ENCODE results near the gene TMEM169. TPM values are rescaled to one million over a fixed set of nuclear protein-coding genes. Genes with fewer than 3 reads are reported as not detected.

TMEM169 gene
- total and polyA plus RNA-seq, 2 of the 13 experiments (the other 11 are each of a cell fraction or from before 2014, with no cell fraction given) = 1.5 to 4.5 TPM

DNA sequence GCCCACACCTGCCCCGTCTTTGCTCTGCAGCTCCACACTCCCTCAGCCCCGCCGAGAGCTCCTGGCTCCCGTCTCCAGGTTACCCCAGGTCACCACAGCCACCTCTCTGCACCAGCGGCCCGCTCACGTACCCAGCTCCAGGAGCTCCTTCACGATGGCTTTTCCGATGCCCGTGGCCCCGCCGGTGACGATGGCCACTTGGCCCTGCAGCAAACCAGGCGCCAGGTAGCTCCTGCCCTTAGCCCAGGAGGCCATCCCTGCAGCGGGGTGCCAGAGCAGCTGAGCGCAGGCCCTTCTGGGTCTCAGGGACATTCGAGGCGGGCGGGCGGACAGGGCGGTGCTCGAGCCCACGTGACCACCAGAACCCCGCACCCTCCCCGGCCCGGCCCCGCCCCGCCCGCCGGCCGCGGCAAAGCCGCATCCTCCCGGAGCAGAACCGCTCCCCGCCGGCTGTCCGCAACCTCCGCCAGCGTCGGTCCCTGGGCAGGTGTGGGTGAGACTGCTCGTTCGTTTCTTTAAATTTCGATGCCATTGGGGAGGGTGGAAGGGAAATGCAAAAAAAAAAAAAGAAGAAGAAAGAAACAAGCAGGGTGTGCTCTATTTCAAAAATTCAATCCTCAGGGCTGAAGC is at the start of gene TMEM169, which contains the start of gene PECR (continued):
- TF ChIP-seq, protein P1, sequence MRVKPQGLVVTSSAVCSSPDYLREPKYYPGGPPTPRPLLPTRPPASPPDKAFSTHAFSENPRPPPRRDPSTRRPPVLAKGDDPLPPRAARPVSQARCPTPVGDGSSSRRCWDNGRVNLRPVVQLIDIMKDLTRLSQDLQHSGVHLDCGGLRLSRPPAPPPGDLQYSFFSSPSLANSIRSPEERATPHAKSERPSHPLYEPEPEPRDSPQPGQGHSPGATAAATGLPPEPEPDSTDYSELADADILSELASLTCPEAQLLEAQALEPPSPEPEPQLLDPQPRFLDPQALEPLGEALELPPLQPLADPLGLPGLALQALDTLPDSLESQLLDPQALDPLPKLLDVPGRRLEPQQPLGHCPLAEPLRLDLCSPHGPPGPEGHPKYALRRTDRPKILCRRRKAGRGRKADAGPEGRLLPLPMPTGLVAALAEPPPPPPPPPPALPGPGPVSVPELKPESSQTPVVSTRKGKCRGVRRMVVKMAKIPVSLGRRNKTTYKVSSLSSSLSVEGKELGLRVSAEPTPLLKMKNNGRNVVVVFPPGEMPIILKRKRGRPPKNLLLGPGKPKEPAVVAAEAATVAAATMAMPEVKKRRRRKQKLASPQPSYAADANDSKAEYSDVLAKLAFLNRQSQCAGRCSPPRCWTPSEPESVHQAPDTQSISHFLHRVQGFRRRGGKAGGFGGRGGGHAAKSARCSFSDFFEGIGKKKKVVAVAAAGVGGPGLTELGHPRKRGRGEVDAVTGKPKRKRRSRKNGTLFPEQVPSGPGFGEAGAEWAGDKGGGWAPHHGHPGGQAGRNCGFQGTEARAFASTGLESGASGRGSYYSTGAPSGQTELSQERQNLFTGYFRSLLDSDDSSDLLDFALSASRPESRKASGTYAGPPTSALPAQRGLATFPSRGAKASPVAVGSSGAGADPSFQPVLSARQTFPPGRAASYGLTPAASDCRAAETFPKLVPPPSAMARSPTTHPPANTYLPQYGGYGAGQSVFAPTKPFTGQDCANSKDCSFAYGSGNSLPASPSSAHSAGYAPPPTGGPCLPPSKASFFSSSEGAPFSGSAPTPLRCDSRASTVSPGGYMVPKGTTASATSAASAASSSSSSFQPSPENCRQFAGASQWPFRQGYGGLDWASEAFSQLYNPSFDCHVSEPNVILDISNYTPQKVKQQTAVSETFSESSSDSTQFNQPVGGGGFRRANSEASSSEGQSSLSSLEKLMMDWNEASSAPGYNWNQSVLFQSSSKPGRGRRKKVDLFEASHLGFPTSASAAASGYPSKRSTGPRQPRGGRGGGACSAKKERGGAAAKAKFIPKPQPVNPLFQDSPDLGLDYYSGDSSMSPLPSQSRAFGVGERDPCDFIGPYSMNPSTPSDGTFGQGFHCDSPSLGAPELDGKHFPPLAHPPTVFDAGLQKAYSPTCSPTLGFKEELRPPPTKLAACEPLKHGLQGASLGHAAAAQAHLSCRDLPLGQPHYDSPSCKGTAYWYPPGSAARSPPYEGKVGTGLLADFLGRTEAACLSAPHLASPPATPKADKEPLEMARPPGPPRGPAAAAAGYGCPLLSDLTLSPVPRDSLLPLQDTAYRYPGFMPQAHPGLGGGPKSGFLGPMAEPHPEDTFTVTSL (CRISPR knock-in tag; IDR thresholded peaks at IDR 0.05; ENCODE audit: borderline replicate concordance) = peak; percentile 81
- TF ChIP-seq NONO (IDR thresholded peaks at IDR 0.05) = no peak
- peak; percentile 98 for TF ChIP-seq NONO (CRISPR knock-in tag; conservative IDR thresholded peaks at IDR 0.05)
- no peak for TF ChIP-seq HNRNPUL1 (IDR thresholded peaks at IDR 0.05; ENCODE audit: low read depth, low read length)
- TF ChIP-seq FOSL2 (CRISPR knock-in tag; IDR thresholded peaks at IDR 0.05) = peak; percentile 51
- TF ChIP-seq, protein P2, sequence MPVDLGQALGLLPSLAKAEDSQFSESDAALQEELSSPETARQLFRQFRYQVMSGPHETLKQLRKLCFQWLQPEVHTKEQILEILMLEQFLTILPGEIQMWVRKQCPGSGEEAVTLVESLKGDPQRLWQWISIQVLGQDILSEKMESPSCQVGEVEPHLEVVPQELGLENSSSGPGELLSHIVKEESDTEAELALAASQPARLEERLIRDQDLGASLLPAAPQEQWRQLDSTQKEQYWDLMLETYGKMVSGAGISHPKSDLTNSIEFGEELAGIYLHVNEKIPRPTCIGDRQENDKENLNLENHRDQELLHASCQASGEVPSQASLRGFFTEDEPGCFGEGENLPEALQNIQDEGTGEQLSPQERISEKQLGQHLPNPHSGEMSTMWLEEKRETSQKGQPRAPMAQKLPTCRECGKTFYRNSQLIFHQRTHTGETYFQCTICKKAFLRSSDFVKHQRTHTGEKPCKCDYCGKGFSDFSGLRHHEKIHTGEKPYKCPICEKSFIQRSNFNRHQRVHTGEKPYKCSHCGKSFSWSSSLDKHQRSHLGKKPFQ (CRISPR knock-in tag; IDR thresholded peaks at IDR 0.05; ENCODE audit: insufficient replicate concordance) = no peak
- no peak for TF ChIP-seq HDAC6 (IDR thresholded peaks at IDR 0.05; ENCODE audit: low read depth, low read length)
- 0 out of 2 replicates have a peak, but pooled peaks have one; percentile 49 for TF ChIP-seq HIC2 (CRISPR knock-in tag; IDR thresholded peaks at IDR 0.05; ENCODE audit: low read depth)
- no peak for TF ChIP-seq RFX5 (IDR thresholded peaks at IDR 0.05; ENCODE audit: low read depth, low read length)
- no peak for TF ChIP-seq CREM (IDR thresholded peaks at IDR 0.05)
- TF ChIP-seq CREM (CRISPR knock-in tag; IDR thresholded peaks at IDR 0.05) = no peak
- peak; percentile 88 for TF ChIP-seq MYPOP (CRISPR knock-in tag; IDR thresholded peaks at IDR 0.05)
- TF ChIP-seq ZSCAN31 (CRISPR knock-in tag; IDR thresholded peaks at IDR 0.05; ENCODE audit: low read depth) = peak; percentile 99
- TF ChIP-seq, protein P3, sequence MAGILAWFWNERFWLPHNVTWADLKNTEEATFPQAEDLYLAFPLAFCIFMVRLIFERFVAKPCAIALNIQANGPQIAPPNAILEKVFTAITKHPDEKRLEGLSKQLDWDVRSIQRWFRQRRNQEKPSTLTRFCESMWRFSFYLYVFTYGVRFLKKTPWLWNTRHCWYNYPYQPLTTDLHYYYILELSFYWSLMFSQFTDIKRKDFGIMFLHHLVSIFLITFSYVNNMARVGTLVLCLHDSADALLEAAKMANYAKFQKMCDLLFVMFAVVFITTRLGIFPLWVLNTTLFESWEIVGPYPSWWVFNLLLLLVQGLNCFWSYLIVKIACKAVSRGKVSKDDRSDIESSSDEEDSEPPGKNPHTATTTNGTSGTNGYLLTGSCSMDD (CRISPR knock-in tag; IDR thresholded peaks at IDR 0.05) = no peak
- TF ChIP-seq RBAK (CRISPR knock-in tag; IDR thresholded peaks at IDR 0.05) = peak; percentile 36; the same call in 1 of the 2 replicates
- peak; percentile 97 for TF ChIP-seq ZSCAN21 (CRISPR knock-in tag; IDR thresholded peaks at IDR 0.05; ENCODE audit: borderline replicate concordance)
- peak; percentile 64; the same call in 1 of the 2 replicates for TF ChIP-seq KLF12 (CRISPR knock-in tag; IDR thresholded peaks at IDR 0.05; ENCODE audit: borderline replicate concordance)
